HG03196 (cell line): ENCODE results near the gene IL36B.

ENCODE experiments used
- ATAC-seq: cut with Tn5 transposase; IDR thresholded peaks from one replicate; pipeline ENCODE4 v1.9.1; 2021; ENCODE audit not compliant: unreplicated experiment

Gene IL36B

GRCh38 chr2:113076954-113077669 is 24.4 kb upstream of the IL36B start:
- no peak for ATAC-seq

- ATAC-seq, result no peak
Measured at GRCh38 chr2:113075600-113075999, 22.9 kb upstream of the IL36B start.

- ATAC-seq, result no peak
Measured at GRCh38 chr2:113075030-113075429, 22.4 kb upstream of the IL36B start.

GRCh38 chr2:113073325-113073834 is 20.7 kb upstream of the IL36B start:
- ATAC-seq, result no peak

GRCh38 chr2:113072584-113072983 is 19.9 kb upstream of the IL36B start:
- no peak for ATAC-seq

DNA sequence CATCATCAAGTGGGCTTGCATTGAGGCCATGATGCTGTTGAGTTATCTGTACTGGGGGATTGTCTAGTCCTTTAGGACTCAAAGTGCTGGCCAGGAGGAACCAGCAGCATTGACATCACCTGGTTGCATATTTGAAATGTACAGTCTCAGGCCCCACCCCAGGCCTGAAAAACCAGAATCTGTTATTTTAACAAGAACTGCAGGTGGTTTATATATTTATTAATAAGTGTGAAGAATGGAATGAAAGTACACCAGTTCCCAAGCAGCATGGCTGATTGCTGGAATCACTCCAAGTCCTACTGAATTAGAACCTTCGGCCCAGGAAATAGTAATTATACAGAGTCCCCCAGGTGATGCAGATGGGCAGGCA is 17.9 kb upstream of the IL36B start:
- ATAC-seq, result no peak

DNA sequence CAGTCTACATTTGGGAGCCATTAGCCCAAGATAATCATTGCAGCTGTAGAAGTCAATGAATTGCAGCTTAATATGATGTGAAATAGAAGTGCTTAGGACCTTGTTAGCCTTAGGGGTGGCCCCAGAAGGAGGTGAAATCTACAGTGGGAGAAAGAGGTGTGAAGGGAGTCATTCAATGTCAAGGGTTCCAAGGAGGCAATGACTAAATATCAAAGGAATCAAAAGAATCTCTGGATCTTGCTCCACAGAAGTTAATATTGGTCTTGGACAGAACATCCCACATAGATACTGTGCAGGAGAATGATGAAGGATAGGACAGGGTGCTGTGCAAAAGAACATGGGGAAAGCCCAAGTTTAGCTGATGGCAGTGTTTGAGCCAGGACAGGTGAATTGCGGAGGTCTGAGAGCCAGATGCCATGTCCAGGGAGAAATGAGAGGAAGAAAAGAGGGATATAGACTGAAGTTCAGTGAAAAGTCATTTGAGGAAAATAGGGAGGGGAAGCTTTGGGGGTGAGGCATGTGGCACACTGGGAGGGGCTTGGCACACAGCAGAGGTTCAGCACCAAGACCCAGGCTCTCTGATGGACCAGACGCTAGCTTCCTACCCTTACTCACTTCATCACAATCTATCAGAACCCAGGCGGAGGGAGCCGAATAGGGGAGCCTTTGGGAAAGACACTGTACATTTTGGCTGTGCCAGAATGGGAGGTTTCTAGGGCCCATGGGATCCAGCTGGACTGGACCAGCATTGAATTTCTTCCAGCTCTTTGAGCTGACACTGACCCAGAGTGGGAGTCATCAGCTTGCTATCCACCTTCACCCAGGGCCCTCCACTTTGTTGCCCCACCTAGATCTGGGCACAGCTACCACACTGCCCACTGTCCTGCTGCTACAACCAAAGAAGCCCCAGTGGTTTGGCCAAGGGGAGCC is 17.3 kb upstream of the IL36B start:
- no peak for ATAC-seq

DNA sequence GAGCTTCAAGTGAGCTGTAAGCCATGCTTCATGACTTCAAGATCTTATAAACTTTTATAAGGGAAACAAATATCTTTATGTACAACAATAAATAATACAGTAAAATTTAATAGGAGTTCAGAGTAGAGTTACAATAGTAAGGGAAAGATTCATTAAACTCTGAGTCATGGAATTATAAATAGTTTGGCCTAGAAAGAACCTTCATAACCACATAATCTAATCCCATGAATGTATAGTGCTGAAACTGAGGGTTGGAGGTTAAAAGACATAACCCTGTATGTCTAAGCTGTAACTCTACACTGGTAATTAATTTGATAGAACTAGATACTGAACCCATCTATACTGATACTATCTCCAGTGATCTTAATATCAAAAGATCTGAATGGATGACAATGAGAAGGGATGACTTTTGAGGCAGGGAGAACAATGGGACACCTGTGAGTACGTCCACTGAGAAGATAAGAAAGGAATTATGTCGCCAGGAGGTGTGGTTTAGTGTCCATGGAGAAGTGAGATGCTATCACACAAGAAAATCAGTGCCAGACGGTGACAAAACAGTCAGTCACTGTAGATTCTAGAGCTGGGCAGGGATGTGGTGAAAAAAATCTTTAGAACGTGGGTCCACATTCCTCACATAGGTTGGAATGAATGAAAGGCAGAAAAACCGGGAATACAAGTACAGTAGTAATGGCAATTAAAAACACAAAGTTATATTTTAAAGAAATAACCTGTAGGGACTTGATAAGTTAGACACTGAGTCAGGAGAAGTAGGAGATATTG is 16.2 kb upstream of the IL36B start:
- no peak for ATAC-seq

- ATAC-seq, result no peak
Measured at GRCh38 chr2:113068249-113068648, 15.6 kb upstream of the IL36B start.

- ATAC-seq, result no peak
Measured at GRCh38 chr2:113067681-113068080, 15.0 kb upstream of the IL36B start, which contains the start of gene IL1F10. IL1F10 (plus strand) TSS chr2:113067970; CDS start chr2:113072739, 4,769 bp downstream.

GRCh38 chr2:113064898-113065297 is 12.2 kb upstream of the IL36B start:
- ATAC-seq, result no peak

DNA sequence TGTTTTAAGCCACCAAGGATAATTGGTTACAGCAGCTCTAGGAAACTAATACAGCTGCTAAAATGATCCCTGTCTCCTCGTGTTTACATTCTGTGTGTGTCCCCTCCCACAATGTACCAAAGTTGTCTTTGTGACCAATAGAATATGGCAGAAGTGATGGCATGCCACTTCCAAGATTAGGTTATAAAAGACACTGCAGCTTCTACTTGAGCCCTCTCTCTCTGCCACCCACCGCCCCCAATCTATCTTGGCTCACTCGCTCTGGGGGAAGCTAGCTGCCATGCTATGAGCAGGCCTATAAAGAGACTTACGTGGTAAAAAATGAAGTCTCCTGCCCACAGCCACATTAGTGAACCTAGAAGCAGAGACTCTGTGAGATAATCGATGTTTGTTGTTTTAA is 11.6 kb upstream of the IL36B start:
- no peak for ATAC-seq

GRCh38 chr2:113061896-113062770 is 9.5 kb upstream of the IL36B start:
- ATAC-seq, result no peak

DNA sequence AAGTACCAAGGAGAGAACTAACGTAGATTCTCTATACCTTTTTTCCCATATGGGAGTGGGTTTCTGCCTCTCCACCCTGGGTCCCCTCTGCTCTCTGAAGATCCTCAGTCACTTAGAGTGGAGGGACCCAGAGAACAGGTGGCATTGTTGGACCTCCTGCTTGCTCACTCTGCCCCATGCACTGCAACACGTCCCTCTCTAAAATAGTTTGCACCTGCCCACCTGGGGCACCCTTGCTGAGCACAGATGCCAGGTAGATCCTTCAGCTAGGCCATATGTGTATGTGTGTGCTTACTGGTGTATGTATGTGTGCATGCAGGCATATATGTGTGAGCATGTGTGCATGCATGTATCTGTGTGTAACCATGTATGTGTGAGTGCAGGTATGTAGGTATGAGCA is 8.6 kb upstream of the IL36B start:
- no peak for ATAC-seq

DNA sequence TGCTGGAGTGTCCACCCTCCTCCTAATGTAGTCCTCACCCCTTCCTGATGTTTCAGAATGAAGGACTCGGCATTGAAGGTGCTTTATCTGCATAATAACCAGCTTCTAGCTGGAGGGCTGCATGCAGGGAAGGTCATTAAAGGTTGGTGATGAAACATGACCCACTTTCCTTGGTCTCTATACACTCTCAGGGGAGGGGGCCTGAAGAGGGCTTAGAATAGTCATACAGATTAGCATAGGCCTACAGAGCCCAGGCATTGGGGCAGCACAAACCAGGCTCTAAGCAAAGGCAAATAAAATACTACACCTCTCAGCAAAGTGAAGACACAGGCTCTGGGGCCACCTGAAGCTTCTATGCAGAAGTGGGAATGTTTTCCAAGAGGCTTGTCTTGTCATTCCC is 8.1 kb upstream of the IL36B start:
- ATAC-seq, result no peak

DNA sequence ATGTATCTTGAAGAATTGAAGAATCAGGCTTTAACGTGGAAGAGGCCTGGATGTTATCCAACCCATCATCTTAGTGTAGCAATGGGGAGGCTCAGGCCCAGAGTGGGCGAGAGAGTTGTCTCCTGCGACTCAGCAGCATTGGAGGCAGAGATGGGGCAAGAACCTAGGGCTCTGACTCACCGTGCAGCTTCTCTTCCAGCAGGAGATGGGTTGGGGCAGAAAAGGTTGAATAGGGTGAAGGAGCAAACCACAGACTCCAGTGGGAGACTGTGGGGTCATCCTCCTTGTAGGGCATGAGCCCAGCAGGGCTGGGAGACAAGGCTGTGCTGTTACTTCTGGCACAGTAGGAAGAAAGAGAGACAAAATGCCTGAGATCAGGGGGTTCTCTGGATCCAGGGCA is 7.7 kb upstream of the IL36B start:
- ATAC-seq, result no peak

GRCh38 chr2:113058998-113059960 is 6.6 kb upstream of the IL36B start, which contains the start of gene IL36RN:
IL36RN (plus strand) TSS chr2:113059198; CDS start chr2:113059439, 241 bp downstream.
- no peak for ATAC-seq

- no peak for ATAC-seq
Measured at GRCh38 chr2:113058411-113058994, 5.8 kb upstream of the IL36B start.

- no peak for ATAC-seq
Measured at GRCh38 chr2:113057117-113057516, 4.5 kb upstream of the IL36B start.
